Calu3 (cell line): ENCODE results near the gene ALCAM. TPM values are rescaled to one million over a fixed set of nuclear protein-coding genes. Genes with fewer than 3 reads are reported as not detected.

ENCODE experiments used
- BruUV-seq: library from RNA; stranded (reverse); fragments of 400-500 nt; replicated peaks from 2 replicates; lab custom pipeline; 2021; lab: Mats Ljungman, UMichigan
- CTCF ChIA-PET: fragments of 300-600 bp; sonication (Branson Sonifier 250); formaldehyde crosslinking; loops from one replicate; lab custom pipeline; 2022; ENCODE audit warnings: antibody characterized with exemption; lab: Charles Lee
- DNase-seq: peaks from one replicate; pipeline ENCODE4 v3.0.0; 2022
- H3K27ac Mint-ChIP-seq: one replicate; pipeline ENCODE4 v1.8.0; 2022; ENCODE audit warnings: mixed read lengths; ENCODE audit not compliant: unreplicated experiment
- H3K27me3 Mint-ChIP-seq: one replicate; pipeline ENCODE4 v1.8.0; 2022; ENCODE audit warnings: mixed read lengths; ENCODE audit not compliant: unreplicated experiment
- H3K36me3 Mint-ChIP-seq: one replicate; pipeline ENCODE4 v1.8.0; 2022; ENCODE audit warnings: mild to moderate bottlenecking, moderate library complexity, mixed read lengths; ENCODE audit not compliant: insufficient read depth, unreplicated experiment
- H3K4me1 Mint-ChIP-seq: one replicate; pipeline ENCODE4 v1.8.0; 2022; ENCODE audit warnings: mild to moderate bottlenecking, low read depth, mixed read lengths; ENCODE audit not compliant: unreplicated experiment
- H3K4me3 Mint-ChIP-seq: one replicate; pipeline ENCODE4 v1.8.0; 2022; ENCODE audit warnings: mild to moderate bottlenecking, low read depth, moderate library complexity, mixed read lengths; ENCODE audit not compliant: unreplicated experiment
- H3K9me3 Mint-ChIP-seq: one replicate; pipeline ENCODE4 v1.8.0; 2022; ENCODE audit warnings: low read depth, mixed read lengths; ENCODE audit not compliant: unreplicated experiment
- intact Hi-C: fragments of 100-400 bp; cut with micrococcal nuclease; formaldehyde crosslinking; loops from one replicate; pipeline ENCODE4 v1.10.0; 2022; ENCODE audit not compliant: unreplicated experiment
- total RNA-seq: library from RNA; stranded (reverse); gene quantifications from 2 replicates; pipeline ENCODE4 v1.2.3, GENCODE V29; 2022
- TF ChIP-seq, protein P1 (sequence below): fragments of 200-600 bp; IDR thresholded peaks from one replicate; pipeline ENCODE4 v1.8.0; 2022; ENCODE audit warnings: antibody characterized with exemption; ENCODE audit not compliant: unreplicated experiment

ALCAM gene
- total RNA-seq, 1 experiment from 2014 or later, result 166 TPM

GRCh38 chr3:105367063-105367405, 325 bp downstream of the ALCAM start:
- intact Hi-C loops, result loop anchor here (2.0 to 10.0 kb wide), 6 partner anchors 250 to 1090 kb away; no protein-coding TSS in a partner anchor
- Mint-ChIP-seq H3K4me1 (peaks cover 10% of the 10 kb centered on the region), H3K36me3 (peaks cover 63% of the 10 kb centered on the region), H3K27ac (peak overlapping the region; percentile 99), H3K4me3 (peak overlapping the region; percentile 92), H3K27me3 (no peaks in the 10 kb centered on the region), H3K9me3 (no peaks in the 10 kb centered on the region)
- peak; percentile 36 for DNase-seq
- CTCF ChIA-PET, result interaction anchor here (1.5 to 2.7 kb wide), 2 partner anchors 763 to 771 kb away, joined by 7 to 14 read pairs; no protein-coding TSS in a partner anchor
- BruUV-seq, result no TSS peak
- TF ChIP-seq, protein P1, sequence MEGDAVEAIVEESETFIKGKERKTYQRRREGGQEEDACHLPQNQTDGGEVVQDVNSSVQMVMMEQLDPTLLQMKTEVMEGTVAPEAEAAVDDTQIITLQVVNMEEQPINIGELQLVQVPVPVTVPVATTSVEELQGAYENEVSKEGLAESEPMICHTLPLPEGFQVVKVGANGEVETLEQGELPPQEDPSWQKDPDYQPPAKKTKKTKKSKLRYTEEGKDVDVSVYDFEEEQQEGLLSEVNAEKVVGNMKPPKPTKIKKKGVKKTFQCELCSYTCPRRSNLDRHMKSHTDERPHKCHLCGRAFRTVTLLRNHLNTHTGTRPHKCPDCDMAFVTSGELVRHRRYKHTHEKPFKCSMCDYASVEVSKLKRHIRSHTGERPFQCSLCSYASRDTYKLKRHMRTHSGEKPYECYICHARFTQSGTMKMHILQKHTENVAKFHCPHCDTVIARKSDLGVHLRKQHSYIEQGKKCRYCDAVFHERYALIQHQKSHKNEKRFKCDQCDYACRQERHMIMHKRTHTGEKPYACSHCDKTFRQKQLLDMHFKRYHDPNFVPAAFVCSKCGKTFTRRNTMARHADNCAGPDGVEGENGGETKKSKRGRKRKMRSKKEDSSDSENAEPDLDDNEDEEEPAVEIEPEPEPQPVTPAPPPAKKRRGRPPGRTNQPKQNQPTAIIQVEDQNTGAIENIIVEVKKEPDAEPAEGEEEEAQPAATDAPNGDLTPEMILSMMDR, result no peak

DNA sequence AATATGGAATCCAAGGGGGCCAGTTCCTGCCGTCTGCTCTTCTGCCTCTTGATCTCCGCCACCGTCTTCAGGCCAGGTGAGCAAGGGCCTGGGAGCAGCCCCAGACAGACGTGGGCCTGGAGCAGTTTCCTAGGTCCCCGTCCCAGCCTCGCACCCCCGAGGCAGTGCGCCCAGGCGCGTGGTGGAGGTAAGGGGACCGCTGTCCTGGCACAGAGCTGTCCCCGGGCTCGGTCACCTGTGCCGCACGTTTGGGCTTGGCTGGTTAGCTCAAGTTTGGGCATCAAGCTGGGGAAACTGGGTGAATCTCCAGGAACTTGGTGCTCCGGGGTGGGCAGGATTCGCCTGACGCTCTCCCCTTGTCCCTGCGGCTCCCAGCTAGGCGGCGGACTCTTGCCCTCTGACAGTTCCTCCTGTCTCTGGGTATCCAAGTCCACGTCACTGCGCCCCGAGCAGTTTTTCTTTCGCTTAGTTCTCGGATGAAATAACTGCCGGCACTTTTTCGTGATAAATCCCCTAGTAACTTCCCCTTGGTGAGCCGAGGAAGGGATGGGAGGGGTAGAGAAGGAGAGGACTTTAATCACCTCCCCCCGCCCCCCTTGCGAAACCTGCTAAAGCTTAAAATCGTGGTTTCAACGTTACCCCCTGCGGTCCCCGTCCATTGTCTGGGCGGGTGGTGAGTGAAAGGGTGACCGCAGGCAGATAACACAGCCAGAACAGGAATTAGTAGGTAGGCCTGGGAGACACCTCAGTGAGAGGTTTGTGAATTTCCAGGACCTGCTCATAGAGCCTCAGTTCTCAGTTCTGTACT, 901 bp downstream of the ALCAM start:
- H3K36me3 Mint-ChIP-seq, result peaks cover 63% of the 10 kb centered on the region
- peak overlapping the region; percentile 92 for H3K4me3 Mint-ChIP-seq
- no TSS peak for BruUV-seq
- CTCF ChIA-PET, result interaction anchor here (0.7 to 1.8 kb wide), 3 partner anchors 763 to 1152 kb away, joined by 5 to 7 read pairs (median 6); no protein-coding TSS in a partner anchor
- TF ChIP-seq, protein P1, result no peak
- peaks cover 15% of the 10 kb centered on the region for H3K4me1 Mint-ChIP-seq
- peak overlapping the region; percentile 99 for H3K27ac Mint-ChIP-seq
- H3K9me3 Mint-ChIP-seq, result no peaks in the 10 kb centered on the region
- intact Hi-C loops, result loop anchor here (2.0 to 10.0 kb wide), 7 partner anchors 33 to 1090 kb away; no protein-coding TSS in a partner anchor
- H3K27me3 Mint-ChIP-seq, result no peaks in the 10 kb centered on the region
- peak; percentile 57 for DNase-seq

DNA sequence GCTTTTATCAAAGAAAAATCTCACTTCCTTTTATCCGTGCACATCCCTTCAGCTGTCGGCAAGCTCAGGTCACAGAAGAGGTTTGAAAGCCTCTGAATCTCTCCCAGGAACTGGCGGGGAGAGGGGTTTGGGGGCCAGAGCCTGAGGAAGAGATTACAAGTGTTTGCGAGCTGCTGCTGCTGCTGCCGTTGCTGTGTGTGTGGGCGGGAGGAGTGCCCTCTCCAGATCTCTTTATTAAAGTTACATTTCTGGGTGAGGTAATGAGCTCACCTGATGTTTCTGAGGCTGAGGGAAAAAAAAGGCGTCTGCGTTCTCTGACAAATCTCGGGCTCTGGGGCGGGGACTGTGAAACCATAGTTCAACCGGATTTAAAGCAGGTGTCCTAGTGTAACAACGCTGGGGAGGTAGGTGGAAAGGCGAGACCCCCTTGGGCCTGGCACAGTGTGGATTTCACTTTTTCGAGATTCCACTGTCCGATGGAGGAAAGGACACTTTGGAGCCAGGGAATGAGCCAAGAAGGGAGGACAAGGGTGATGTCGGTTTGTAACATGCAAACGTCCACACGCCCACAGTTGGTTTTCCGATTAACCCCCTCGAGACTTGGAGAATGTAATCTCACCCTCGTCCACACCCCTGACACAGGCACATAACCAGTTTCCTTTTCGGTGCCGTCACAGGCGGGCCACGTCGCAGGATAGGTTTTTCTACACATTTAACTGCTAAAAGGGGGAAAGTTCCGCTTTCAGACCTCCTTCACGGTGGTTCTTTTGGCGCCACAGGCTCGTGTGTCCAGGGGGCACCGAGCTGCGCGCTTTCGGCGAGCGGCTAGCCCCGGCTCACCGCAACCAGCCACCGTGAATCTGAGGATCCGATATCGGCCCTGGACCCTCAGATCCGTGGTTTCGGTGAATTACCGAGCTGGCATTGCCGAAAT, 2.1 kb downstream of the ALCAM start:
- CTCF ChIA-PET, result interaction anchor here (0.8 to 1.8 kb wide), 5 partner anchors 18 to 772 kb away, joined by 3 to 6 read pairs (median 3); no protein-coding TSS in a partner anchor
- Mint-ChIP-seq H3K4me1 (peaks cover 22% of the 10 kb centered on the region), H3K4me3 (peak overlapping the region; percentile 92), H3K36me3 (peaks cover 63% of the 10 kb centered on the region), H3K9me3 (no peaks in the 10 kb centered on the region), H3K27ac (peak overlapping the region; percentile 99), H3K27me3 (no peaks in the 10 kb centered on the region)
- intact Hi-C loops, result loop anchor here (2.0 to 10.0 kb wide), 5 partner anchors 32 to 1092 kb away; no protein-coding TSS in a partner anchor
- TSS peak; percentile 88 for BruUV-seq
- peak; percentile 75 for DNase-seq
- TF ChIP-seq, protein P1, result no peak
